Head of caudate nucleus (tissue), 42 donors: ENCODE results near the gene GOLGA8S.
"Not testable (repeated sequence)": the region's sequence is repeated elsewhere in the genome, so short reads cannot be mapped to it uniquely, and the experiment has no call there.

ENCODE experiments used
- DNase-seq, 42 donors: peaks; one replicate each; pipeline versions ENCODE4 v3.0.0 to v3.0.0-alpha.2; 2020 to 2021; ENCODE audit warnings: mixed read lengths in 7 of 42
- intact Hi-C: fragments of 100-400 bp; cut with DNase I; formaldehyde crosslinking; loops from one replicate; pipeline ENCODE4 v1.15.0; 2022

The GOLGA8S gene

GRCh38 chr15:23354448-23354847, at the start of gene GOLGA8S:
TSS of gene GOLGA8S (plus strand) at chr15:23354748. CDS start at chr15:23354810, 62 bp downstream.
- DNase-seq, intact Hi-C loops: not testable (repeated sequence)

- DNase-seq, intact Hi-C loops: not testable (repeated sequence)
These were observed 49.7 kb upstream of the GOLGA8S start for GRCh38 chr15:23304805-23305204.

GRCh38 chr15:23305921-23306320, 48.6 kb upstream of the GOLGA8S start:
- intact Hi-C loops, DNase-seq: not testable (repeated sequence)

GRCh38 chr15:23311233-23311632, 43.3 kb upstream of the GOLGA8S start:
- intact Hi-C loops, DNase-seq: not testable (repeated sequence)

GRCh38 chr15:23334096-23334495, 20.5 kb upstream of the GOLGA8S start, which contains the start of gene GOLGA6L26:
TSS of gene GOLGA6L26 (minus strand) at chr15:23334196. CDS start at chr15:23334135, 61 bp downstream.
- intact Hi-C loops, DNase-seq: not testable (repeated sequence)

- intact Hi-C loops = not testable (repeated sequence)
- DNase-seq = peak in 1 of 42 donors; percentile 5
These were observed 8.1 kb downstream of the GOLGA8S start for GRCh38 chr15:23362622-23363021.

- DNase-seq, intact Hi-C loops: not testable (repeated sequence)
These were observed 9.7 kb downstream of the GOLGA8S start for GRCh38 chr15:23364261-23364660.

- intact Hi-C loops = no loop called here
- no peak for DNase-seq
These were observed 16.0 kb downstream of the GOLGA8S start for GRCh38 chr15:23370578-23370977.

GRCh38 chr15:23371134-23371533, 16.6 kb downstream of the GOLGA8S start:
- intact Hi-C loops, DNase-seq: not testable (repeated sequence)

GRCh38 chr15:23371868-23372267, 17.3 kb downstream of the GOLGA8S start:
- DNase-seq, intact Hi-C loops: not testable (repeated sequence)

- DNase-seq = no peak
- intact Hi-C loops = no loop called here
These were observed 17.7 kb downstream of the GOLGA8S start for GRCh38 chr15:23372284-23372683.

- intact Hi-C loops, DNase-seq: not testable (repeated sequence)
These were observed 18.5 kb downstream of the GOLGA8S start for GRCh38 chr15:23372891-23373600.

GRCh38 chr15:23374226-23374625, 19.7 kb downstream of the GOLGA8S start:
- DNase-seq, intact Hi-C loops: not testable (repeated sequence)

GRCh38 chr15:23378946-23379345, 24.4 kb downstream of the GOLGA8S start:
- intact Hi-C loops = not testable (repeated sequence)

GRCh38 chr15:23380700-23381099, 26.2 kb downstream of the GOLGA8S start:
- DNase-seq, intact Hi-C loops: not testable (repeated sequence)

More at GRCh38 chr15:23378946-23379345, 24.4 kb downstream of the GOLGA8S start:
- not testable (repeated sequence) for DNase-seq

GRCh38 chr15:23381192-23381591, 26.6 kb downstream of the GOLGA8S start:
- intact Hi-C loops = not testable (repeated sequence)

GRCh38 chr15:23384371-23384770, 29.8 kb downstream of the GOLGA8S start:
- no peak for DNase-seq
- intact Hi-C loops = no loop called here

More at GRCh38 chr15:23381192-23381591, 26.6 kb downstream of the GOLGA8S start:
- DNase-seq = not testable (repeated sequence)

GRCh38 chr15:23385886-23386430, 31.4 kb downstream of the GOLGA8S start:
- no peak for DNase-seq
- intact Hi-C loops = no loop called here

GRCh38 chr15:23387621-23388190, 33.2 kb downstream of the GOLGA8S start:
- intact Hi-C loops = no loop called here
- DNase-seq = no peak
